MCF 10A (cell line): ENCODE data around the gene ARRB1. TPM values are rescaled to one million over a fixed set of nuclear protein-coding genes. Genes with fewer than 3 reads are reported as not detected.
A peak's percentile ranks its signal among the peaks of the same experiment; 100 is the strongest.
"Not testable (repeated sequence)": the region's sequence is repeated elsewhere in the genome, so short reads cannot be mapped to it uniquely, and the experiment has no call there.

Experiments used
- BruUV-seq: library from RNA; stranded (reverse); fragments of 400-500 nt; replicated peaks from 2 replicates; lab custom pipeline; 2021; lab: Mats Ljungman, UMichigan
- CTCF ChIA-PET: fragments of 300-600 bp; sonication (Branson Sonifier 250); formaldehyde crosslinking; extraction: SDS; loops from one replicate; lab custom pipeline; 2021; ENCODE audit warnings: antibody characterized with exemption, inconsistent platforms; lab: Yijun Ruan, JAX
- POLR2A ChIA-PET: fragments of 300-600, 350-650 bp; sonication (Branson Sonifier 250); formaldehyde crosslinking; extraction: SDS; loops from one replicate; lab custom pipeline; 2020; ENCODE audit warnings: antibody characterized with exemption, inconsistent platforms; lab: Yijun Ruan, JAX
- DNase-seq: peaks from one replicate; pipeline ENCODE4 v3.0.0-alpha.2; 2018; ENCODE audit not compliant: unreplicated experiment
- H3K27ac Mint-ChIP-seq: one replicate; pipeline ENCODE4 v1.8.0; 2022; ENCODE audit warnings: mild to moderate bottlenecking, low read depth, mixed read lengths; ENCODE audit not compliant: unreplicated experiment
- H3K27me3 Mint-ChIP-seq: one replicate; pipeline ENCODE4 v1.8.0; 2022; ENCODE audit warnings: mixed read lengths; ENCODE audit not compliant: insufficient read depth, unreplicated experiment
- H3K36me3 Mint-ChIP-seq: one replicate; pipeline ENCODE4 v1.8.0; 2022; ENCODE audit warnings: mild to moderate bottlenecking, moderate library complexity, mixed read lengths; ENCODE audit not compliant: insufficient read depth, unreplicated experiment
- H3K4me1 Mint-ChIP-seq: one replicate; pipeline ENCODE4 v1.8.0; 2022; ENCODE audit warnings: mixed read lengths; ENCODE audit not compliant: insufficient read depth, unreplicated experiment
- H3K4me3 Mint-ChIP-seq: one replicate; pipeline ENCODE4 v1.8.0; 2022; ENCODE audit warnings: mild to moderate bottlenecking, moderate library complexity, mixed read lengths; ENCODE audit not compliant: unreplicated experiment
- H3K9me3 Mint-ChIP-seq: one replicate; pipeline ENCODE4 v1.8.0; 2022; ENCODE audit warnings: mixed read lengths; ENCODE audit not compliant: unreplicated experiment
- intact Hi-C: fragments of 100-400 bp; cut with micrococcal nuclease; formaldehyde crosslinking; loops from 2 replicates; pipeline ENCODE4 v1.14.1; 2022
- total RNA-seq: library from RNA; stranded (reverse); gene quantifications from 2 replicates; pipeline ENCODE4 v1.2.3, GENCODE V29; 2022
- TF ChIP-seq, protein P1 (sequence below): fragments of 200-600 bp; IDR thresholded peaks from one replicate; pipeline ENCODE4 v1.8.0; 2022; ENCODE audit warnings: antibody characterized with exemption, mild to moderate bottlenecking; ENCODE audit not compliant: unreplicated experiment

ARRB1 gene
- total RNA-seq, 1 experiment from 2014 or later: 0.98 TPM

DNA sequence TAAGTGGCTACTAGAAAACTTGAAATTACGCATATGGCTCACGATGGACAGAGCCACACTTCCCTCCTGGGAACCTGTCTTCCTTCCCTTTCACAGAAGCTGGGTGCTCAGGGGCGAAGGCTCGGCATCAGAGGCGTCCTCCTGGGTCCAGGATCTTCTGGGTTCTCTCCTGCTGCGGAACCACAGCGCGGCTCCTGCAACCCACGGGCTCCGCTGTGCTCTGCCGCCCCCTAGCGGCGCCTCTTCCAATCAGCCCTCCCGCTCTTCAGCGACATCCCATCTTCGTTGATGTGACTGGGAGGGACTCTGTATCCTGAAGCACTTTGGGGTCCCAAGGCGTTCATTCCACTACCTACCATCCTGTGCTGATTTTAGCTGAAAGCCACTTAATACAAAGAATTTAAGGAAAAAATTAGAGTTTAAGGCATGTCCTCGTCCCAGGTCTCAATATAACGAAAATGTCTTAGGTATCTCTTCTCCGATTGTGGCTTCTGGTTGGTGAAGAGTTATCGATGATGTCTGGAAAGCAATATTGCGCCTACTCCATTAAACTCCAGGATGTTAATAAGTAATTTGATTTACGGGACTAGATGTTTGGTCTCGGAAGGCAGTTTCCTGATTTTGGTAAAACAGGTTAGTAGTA is 33.1 kb upstream of the ARRB1 start:
- no peak overlapping the region for H3K4me3 Mint-ChIP-seq
- no peak overlapping the region for H3K27ac Mint-ChIP-seq
- CTCF ChIA-PET: interaction anchor here (0.6 to 13.7 kb wide), 28 partner anchors 8 to 405 kb away, joined by 3 to 453 read pairs (median 4); no protein-coding TSS in a partner anchor
- POLR2A ChIA-PET: interaction anchor here (1.2 kb wide), 1 partner anchor 104 kb away, joined by 3 read pairs; no protein-coding TSS in a partner anchor
- TF ChIP-seq, protein P1, sequence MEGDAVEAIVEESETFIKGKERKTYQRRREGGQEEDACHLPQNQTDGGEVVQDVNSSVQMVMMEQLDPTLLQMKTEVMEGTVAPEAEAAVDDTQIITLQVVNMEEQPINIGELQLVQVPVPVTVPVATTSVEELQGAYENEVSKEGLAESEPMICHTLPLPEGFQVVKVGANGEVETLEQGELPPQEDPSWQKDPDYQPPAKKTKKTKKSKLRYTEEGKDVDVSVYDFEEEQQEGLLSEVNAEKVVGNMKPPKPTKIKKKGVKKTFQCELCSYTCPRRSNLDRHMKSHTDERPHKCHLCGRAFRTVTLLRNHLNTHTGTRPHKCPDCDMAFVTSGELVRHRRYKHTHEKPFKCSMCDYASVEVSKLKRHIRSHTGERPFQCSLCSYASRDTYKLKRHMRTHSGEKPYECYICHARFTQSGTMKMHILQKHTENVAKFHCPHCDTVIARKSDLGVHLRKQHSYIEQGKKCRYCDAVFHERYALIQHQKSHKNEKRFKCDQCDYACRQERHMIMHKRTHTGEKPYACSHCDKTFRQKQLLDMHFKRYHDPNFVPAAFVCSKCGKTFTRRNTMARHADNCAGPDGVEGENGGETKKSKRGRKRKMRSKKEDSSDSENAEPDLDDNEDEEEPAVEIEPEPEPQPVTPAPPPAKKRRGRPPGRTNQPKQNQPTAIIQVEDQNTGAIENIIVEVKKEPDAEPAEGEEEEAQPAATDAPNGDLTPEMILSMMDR: peak; percentile 96
- peaks cover 5% of the 10 kb centered on the region for H3K4me1 Mint-ChIP-seq
- no peaks in the 10 kb centered on the region for H3K9me3 Mint-ChIP-seq
- H3K27me3 Mint-ChIP-seq: no peaks in the 10 kb centered on the region
- peak; percentile 68 for DNase-seq
- no peaks in the 10 kb centered on the region for H3K36me3 Mint-ChIP-seq
- intact Hi-C loops: loop anchor here (1.0 kb wide), 2 partner anchors 56 to 104 kb away; no protein-coding TSS in a partner anchor
- BruUV-seq: no TSS peak

DNA sequence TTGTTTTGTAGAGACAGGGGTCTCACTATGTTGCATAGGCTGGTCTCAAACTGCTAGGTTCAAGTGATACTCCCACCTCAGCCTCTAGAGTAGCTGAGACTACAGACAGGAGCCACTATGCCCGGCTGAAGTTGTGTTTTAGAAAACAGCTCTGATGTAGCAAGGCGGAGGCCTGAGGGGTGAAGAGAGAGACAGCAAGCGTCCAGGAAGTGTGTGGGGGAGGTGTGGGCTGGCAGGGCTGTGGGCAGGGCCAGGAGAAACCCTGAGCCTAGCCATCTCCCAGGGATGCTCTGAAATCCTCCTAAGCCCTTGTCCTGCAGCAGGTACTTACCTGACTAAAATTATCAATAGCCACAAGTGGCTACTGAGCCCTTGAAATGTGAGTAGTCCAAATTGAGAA is 31.8 kb upstream of the ARRB1 start:
- no TSS peak for BruUV-seq
- H3K4me3 Mint-ChIP-seq: no peak overlapping the region
- TF ChIP-seq, protein P1: no peak
- POLR2A ChIA-PET: interaction anchor here (1.4 kb wide), 1 partner anchor 11 kb away, joined by 5 read pairs; no protein-coding TSS in a partner anchor
- no peak overlapping the region for H3K27ac Mint-ChIP-seq
- intact Hi-C loops: no loop called here
- no peak for DNase-seq
- H3K27me3 Mint-ChIP-seq: no peaks in the 10 kb centered on the region
- H3K36me3 Mint-ChIP-seq: no peaks in the 10 kb centered on the region
- H3K4me1 Mint-ChIP-seq: peaks cover 5% of the 10 kb centered on the region
- H3K9me3 Mint-ChIP-seq: no peaks in the 10 kb centered on the region
- CTCF ChIA-PET: interaction anchor here (0.6 to 13.7 kb wide), 12 partner anchors 14 to 453 kb away, joined by 3 to 453 read pairs (median 4); no protein-coding TSS in a partner anchor

DNA sequence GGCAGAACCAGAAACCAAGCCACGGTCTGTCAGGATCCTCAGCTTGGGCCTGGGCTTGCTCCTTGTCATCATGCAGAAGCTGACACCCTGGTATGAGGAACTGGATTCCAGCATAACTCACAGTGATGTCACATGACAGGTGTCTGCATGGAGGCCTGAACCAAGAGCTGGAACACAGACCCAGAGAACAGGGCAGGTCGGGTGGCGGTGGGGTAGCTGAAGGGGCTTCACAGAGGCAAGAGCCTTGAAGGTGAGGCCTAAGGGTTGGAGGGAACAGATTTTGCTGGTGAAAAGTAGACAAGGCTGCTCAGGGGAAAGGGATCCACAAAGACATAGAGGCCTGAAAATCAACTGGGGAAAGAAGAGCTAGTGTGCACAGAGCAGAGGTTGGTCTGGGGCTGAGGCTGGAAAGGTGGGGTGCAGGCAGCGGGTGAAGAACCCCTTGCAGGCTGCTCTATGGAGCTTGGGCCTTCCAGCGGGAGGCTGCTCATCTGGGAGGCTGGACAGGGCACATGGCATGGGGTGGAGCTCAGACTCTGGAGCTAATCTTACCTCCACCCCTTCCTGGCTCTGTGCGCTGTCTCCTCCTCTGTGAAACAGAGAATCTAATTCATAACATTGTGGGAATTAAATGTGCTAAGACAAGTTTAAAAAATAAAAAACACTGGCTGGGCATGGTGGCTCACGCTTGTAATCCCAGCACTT is 29.4 kb upstream of the ARRB1 start:
- intact Hi-C loops: no loop called here
- H3K4me1 Mint-ChIP-seq: peaks cover 5% of the 10 kb centered on the region
- no peaks in the 10 kb centered on the region for H3K9me3 Mint-ChIP-seq
- H3K36me3 Mint-ChIP-seq: no peaks in the 10 kb centered on the region
- POLR2A ChIA-PET: no interaction called here
- H3K27me3 Mint-ChIP-seq: no peaks in the 10 kb centered on the region
- H3K27ac Mint-ChIP-seq: no peak overlapping the region
- TF ChIP-seq, protein P1: no peak
- BruUV-seq: no TSS peak
- CTCF ChIA-PET: interaction anchor here (0.6 to 13.7 kb wide), 5 partner anchors 9 to 185 kb away, joined by 3 to 453 read pairs (median 4); no protein-coding TSS in a partner anchor
- no peak overlapping the region for H3K4me3 Mint-ChIP-seq
- no peak for DNase-seq

DNA sequence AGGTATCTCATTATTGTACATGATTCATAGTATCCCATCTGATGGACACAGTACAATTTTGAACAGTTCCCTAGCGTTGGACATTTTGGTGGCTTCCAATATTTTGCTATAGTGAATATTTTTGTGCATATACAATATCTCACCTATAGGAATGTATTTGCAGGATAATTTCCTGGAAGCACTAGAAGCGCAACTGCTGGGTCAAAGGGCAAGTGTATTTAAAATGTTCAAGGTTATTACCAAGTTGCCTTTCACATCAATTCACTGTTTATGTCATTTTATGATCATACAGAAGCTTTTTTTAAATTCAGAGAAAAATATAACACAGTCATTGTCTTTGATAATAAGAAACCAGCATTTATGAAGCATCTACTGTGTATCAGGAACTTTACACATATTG is 28.8 kb upstream of the ARRB1 start:
- BruUV-seq: no TSS peak
- no peak overlapping the region for H3K4me3 Mint-ChIP-seq
- TF ChIP-seq, protein P1: no peak
- H3K27ac Mint-ChIP-seq: no peak overlapping the region
- intact Hi-C loops: no loop called here
- peaks cover 5% of the 10 kb centered on the region for H3K4me1 Mint-ChIP-seq
- H3K36me3 Mint-ChIP-seq: no peaks in the 10 kb centered on the region
- POLR2A ChIA-PET: no interaction called here
- CTCF ChIA-PET: interaction anchor here (0.6 to 13.7 kb wide), 3 partner anchors 48 to 100 kb away, joined by 3 to 453 read pairs (median 4); no protein-coding TSS in a partner anchor
- no peaks in the 10 kb centered on the region for H3K27me3 Mint-ChIP-seq
- no peaks in the 10 kb centered on the region for H3K9me3 Mint-ChIP-seq
- DNase-seq: no peak

DNA sequence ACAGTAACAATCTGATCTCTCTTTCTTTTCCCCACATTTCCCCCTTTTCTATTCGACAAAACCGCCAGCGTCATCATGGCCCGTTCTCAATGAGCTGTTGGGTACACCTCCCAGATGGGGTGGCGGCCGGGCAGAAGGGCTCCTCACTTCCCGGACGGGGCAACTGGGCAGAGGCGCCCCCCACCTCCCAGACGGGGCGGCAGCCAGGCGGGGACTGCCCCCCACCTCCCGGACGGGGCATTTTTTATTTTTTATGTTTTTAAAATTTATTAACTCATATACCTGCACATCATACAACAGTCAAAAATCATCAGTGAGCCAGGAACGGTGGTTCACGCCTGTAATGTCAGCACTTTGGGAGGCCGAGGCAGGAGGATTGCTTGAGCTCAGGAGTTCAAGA is 27.3 kb upstream of the ARRB1 start:
- H3K4me3 Mint-ChIP-seq, H3K27ac Mint-ChIP-seq, H3K9me3 Mint-ChIP-seq, intact Hi-C loops, H3K36me3 Mint-ChIP-seq, BruUV-seq, DNase-seq, H3K27me3 Mint-ChIP-seq, H3K4me1 Mint-ChIP-seq: not testable (repeated sequence)
- CTCF ChIA-PET: interaction anchor here (1.0 to 13.7 kb wide), 2 partner anchors 99 to 153 kb away, joined by 3 to 453 read pairs; no protein-coding TSS in a partner anchor
- POLR2A ChIA-PET: interaction anchor here (0.6 kb wide), 1 partner anchor 104 kb away, joined by 5 read pairs; no protein-coding TSS in a partner anchor
